Measurements from ENCODE around the gene GTF2IRD1. TPM values are rescaled to one million over a fixed set of nuclear protein-coding genes. Genes with fewer than 3 reads are reported as not detected.

The GTF2IRD1 gene
- total RNA-seq, 1 donor from 2014 or later: 30.0 TPM

DNA sequence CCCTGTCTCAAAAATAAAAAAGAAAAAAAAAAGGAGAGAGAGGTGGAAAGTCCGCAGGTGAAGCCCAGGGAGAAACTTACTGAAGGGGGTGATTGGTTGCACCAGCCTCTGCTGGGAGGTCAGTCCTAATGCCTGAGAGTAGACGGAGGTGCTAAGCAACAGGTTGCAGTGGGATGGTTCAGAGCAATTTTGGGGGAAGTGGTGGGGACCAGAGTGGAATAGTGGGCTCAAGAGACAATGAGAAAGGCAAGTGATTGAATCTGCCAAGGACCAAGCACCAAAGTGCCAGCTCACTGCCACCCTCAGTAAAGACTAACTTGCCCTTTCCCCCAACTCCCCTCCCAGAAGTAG lies 113.6 kb downstream of the GTF2IRD1 start:
- no peak for DNase-seq (ENCODE audit: low spot score)

DNA sequence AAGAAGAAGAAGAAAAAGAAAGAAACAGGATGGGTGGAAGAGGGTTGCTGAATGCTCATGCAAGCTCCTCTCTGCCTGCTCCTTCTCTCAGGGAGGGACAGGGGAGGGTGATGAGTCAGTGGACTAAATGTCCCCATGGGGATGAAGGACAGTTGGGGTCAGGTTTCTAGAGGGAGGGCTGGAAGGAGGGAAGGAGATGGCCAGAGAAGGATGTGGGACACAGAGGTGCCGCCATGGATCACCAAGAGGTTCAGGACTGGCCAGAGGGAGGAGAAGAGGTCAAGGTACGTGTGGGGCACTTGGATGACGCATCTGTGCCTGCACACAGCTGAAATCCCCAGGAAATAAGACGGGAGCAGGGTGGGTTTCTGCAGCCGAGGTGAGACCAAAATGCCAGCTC lies 115.0 kb downstream of the GTF2IRD1 start:
- no peak for DNase-seq (ENCODE audit: low spot score)

GRCh38 chr7:74569501-74570075 lies 115.9 kb downstream of the GTF2IRD1 start:
- peak; percentile 53 for DNase-seq (ENCODE audit: low spot score)

DNA sequence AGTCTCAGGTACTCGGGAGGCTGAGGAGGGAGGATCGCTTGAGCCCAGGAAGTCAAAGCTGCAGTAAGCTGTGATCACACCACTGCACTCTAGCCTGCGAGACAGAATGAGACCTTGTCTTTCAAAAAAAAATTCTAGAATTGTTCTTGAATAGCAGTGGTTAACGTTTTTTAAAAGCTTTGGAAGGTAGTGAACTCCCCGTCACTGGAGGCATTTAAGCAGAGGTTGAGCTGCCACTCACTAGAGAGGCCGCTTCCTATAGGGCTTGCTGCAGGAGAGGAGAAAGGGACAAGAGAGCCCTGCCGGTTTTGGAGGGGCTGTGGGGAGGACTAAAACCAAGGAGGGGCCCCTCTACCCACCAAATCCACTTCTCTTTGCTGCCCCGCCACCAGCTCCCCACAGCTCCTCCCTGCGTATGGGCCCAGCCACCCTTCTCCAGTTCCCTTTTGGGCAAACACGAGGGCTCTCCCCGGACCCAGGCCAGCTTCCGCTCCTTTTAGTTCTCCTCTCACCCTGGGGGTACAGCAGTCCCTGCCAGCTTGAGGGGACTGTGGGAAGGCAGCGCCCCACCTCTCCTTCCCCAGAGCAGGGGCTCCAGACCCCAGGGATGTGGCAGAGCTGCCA lies 116.9 kb downstream of the GTF2IRD1 start:
- DNase-seq (ENCODE audit: low spot score): no peak

DNA sequence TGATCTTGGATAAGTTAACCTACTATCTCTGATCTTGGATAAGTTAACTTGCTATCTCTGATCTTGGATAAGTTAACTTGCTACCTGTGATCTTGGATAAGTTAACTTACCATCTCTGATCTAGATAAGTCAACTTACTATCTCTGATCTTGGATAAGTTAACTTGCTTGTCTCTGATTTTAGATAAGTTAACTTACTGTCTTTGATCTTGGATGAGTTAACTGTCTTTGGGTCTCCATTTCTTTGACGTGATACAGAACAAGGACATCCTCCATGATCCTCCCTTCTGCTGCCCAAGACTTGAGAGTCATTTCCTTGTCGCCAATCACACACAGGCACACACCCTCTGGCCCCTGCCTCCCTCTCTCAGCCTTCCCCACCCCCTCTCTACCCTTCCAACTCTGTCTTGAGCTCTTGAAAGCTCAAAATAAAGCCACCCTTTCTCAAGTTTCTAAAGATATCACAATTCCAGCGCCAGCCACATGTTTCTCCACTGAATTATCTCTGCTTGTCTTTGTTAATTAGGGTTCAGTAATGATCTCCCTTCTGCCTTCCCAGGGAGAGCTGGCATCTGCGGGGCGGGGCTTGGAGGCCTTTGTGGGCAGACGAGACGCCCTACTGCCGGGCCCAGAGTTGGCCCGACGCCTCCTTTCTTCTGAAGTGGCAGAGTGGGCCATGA lies 118.7 kb downstream of the GTF2IRD1 start:
- DNase-seq (ENCODE audit: low spot score): no peak

DNA sequence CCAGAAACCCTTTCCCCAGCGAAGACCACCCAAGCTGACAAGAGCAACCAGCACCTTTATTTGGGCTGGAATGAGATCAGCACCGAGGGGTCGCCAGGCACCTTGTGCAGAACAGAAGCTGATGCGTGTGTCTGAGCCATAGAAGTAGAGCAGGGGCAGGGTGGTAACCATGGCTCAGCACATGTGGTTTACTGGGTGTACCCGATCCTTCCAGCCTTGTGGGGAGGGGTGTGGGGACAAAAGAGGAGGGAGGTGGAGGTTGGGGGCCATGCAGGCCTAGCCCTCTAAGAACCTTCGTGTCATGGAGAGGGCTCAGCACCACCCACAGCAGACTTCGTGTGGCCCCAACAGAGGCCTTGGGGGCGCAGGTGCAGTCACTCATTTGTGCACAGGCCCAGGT lies 119.8 kb downstream of the GTF2IRD1 start:
- no peak for DNase-seq (ENCODE audit: low spot score)

DNA sequence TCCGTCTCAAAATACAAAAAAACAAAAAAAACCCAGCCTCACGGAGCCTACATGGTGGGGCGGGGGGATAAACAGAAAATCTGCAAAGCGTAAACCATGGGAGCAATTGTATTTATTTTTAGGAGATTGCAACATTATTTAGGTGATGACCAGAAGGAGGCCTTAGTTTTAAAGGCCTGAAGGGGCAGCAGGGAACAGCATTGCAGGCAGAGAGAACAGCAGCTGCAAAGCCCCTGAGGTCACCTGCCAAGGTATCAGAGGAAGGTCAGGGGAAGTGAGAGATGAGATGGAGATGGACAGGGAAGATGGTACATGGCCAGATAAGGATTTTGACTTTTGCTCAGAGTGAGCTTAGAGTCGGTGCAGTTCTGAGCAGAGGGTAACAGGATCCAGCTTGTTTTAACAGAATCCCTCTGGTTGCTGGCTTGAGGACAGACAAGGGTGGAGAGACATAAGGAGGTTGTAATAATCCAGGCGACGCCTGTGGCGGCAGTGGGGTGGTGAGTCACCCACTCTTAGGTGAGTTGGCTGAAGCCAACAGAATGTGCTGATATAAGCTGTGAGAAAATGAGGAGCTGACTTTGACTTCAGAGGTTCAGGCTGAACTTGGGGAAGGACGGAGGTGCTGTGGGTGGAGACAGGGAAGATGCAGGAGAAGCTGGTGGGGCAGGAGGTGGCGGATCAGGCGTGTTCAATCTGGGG lies 121.5 kb downstream of the GTF2IRD1 start:
- peak; percentile 66 for DNase-seq (ENCODE audit: low spot score)

DNA sequence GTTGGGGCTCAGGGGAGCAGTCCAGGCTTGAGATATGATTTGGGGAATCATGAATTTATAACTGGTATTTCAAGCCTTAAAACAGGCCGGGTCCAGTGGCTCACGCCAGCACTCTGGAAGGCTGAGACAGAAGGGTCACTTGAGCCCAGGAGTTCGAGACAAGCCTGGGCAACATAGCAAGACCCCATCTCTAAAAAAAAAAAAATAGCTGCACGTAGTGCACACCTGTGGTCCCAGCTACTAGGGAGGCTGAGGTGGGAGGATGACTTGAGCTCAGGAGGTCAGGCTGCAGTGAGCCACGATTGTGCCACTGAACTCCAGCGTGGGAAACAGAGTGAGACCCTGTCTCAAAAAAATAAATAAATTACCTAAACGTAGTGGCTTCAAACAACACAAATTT lies 122.1 kb downstream of the GTF2IRD1 start:
- no peak for DNase-seq (ENCODE audit: low spot score)

DNA sequence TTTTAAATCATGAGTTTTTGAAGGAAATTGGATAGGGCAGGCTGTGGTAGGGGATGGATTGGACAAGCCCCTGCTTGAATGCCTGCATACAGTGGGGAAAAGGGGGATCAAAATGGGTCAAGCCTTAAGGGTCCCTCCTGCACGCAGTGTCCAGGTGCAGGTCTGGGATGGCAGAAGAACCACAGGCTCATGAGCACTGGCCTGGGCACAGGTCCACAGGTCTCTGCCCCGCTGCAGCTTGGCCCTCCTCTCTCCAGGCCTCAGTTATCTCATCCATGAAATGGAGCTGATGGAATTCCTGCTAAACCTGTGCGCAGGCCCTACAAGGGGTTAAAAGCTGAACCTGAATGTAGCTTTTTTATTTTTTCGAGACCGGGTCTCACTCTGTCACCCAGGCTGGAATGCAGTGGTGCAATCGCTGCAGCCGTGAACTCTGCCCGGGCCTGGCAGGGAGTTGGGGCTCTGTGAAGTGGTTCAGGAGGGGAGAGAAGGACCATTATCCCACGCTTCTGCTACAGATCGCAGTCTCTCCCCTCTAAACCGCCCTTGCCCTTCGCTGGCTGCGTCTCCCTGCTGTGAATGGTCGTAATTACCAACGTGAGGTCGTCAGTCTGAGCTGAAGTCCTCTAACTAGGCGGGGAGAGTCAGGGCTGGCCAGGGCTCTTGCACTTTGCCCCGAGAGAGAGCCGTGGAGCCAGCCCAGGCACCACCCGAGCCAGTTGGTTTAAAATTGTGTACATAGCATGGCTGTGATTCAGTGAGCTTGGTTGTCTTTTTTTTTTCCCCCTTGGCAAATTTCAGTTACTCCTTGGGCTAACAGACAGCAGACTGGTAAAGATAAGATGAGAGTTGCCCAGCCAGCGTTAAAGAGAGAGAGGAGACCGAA lies 126.3 kb downstream of the GTF2IRD1 start:
- DNase-seq (ENCODE audit: low spot score): peak; percentile 55

DNA sequence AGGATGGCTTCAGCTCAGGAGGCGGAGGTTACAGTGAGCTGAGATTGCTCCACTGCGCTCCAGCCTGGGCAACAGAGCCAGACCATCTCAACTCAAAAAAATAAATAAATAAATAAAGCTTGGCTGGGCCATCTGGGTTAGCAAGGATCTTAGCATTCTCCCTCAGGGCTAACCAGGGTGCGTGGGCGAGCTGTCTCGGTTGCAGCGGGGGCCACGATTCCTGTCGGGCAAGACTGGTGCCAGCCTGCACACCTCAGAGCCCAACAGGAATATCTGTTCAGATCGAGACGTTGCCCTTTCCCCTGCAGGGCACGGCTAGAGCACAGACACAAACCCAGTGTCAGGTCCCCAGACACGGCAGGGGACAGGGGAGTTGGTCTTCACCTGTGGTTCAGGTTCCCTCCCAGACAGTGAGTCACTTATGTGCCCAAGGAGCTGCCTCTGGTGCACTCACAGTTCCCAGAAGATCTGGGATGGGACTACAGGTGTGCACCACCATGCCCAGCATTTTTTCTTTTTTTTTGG lies 128.3 kb downstream of the GTF2IRD1 start:
- DNase-seq (ENCODE audit: low spot score): no peak

- no peak for DNase-seq (ENCODE audit: low spot score)
These were observed 128.8 kb downstream of the GTF2IRD1 start for GRCh38 chr7:74582447-74583039.

DNA sequence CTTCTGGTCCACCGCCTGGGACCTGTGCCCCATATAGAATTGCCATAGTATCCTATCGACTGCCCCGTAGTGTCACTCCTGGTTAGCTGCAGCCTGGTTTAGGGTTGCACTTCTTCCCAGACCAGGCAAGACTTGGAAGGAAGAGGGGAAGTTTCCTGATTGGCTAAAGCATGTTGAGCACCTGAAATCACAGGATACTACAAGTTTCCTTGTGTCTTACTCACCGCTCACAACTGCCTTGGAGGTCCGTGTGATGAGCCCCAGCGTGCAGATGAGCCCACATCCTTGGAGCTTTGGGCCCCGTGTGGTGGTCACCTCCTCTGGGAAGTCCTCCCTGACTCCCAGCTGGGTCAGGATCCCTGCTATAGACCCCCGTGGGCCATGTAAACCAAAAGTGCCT lies 129.9 kb downstream of the GTF2IRD1 start:
- no peak for DNase-seq (ENCODE audit: low spot score)

- no peak for DNase-seq (ENCODE audit: low spot score)
These were observed 130.7 kb downstream of the GTF2IRD1 start for GRCh38 chr7:74584160-74584954.

- DNase-seq (ENCODE audit: low spot score): no peak
These were observed 132.1 kb downstream of the GTF2IRD1 start for GRCh38 chr7:74585844-74586243.

DNA sequence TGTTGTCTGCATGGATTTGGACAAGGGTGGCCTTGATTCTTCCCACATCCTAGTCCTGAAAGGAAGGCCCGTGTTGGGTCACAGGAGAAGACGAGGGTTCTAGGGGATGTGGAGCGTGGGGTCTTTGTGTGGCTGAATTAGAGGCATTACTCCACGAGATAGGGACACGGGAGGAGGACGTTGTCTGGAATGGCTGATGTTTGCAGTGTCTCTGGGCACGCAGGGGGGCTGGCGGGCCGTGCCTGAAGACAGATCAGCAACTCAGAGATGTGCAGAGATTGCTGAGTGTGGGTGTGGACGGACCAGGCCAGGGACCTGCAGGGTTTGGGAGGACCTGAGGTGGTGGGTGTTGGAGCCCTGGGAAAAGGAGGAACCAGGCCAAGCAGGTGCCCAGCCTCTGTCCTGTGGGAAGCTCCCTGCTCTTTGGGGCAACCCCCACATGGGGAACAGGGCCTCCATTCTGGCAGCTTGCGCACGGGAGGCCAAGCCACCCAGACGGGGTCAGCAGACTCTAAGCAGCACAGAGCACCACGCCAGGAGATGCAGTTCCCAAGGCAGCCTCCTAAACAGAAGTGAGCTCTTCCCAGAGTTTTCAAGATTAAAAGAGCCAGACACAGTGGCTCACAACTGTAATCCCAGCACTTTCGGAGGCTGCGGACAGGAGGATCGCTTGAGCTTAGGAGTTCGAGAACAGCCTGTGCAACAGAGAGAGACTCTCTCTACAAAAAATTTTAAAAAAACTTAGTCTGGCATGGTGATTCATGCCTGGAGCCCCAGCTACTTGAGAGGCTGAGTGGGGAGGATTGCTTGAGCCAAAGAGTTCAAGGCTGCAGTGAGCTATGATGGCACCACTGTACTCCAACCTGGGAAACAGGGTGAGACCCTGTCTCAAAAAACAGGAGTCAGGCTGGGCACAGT lies 132.8 kb downstream of the GTF2IRD1 start:
- DNase-seq (ENCODE audit: low spot score): no peak

DNA sequence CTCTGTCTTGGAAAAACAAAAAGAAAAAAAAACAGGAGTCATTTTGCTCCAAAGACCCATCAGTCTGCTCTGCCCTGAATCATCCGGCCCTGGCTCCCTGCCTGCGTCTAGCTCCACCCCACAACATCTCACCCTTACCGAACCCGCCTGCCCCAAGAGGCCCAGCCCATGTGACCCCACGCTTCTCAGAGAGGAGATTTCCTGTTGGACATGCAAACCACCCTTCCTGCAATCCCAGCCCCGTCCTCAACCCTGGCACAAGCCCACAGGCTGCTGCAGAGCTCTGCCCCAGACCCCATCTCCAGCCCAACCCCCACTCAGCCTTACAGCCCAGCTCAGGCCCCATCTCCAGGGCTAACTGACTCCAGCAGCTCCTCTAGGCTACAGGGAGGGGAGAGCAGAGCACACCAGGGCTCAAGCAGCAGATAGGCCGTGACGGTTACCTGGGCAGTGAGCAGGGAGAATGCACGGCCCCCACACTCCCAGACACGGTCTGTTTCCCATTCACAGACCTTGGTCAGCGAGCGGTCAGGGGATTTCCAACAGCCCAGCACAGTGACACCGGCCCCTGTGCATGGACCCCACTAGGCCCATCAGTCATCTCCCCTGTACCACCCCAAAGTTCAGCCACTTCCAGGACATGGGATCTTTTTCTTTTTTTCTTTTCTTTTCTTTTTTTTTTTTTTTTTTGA lies 133.9 kb downstream of the GTF2IRD1 start:
- peak; percentile 90 for DNase-seq (ENCODE audit: low spot score)

- no peak for DNase-seq (ENCODE audit: low spot score)
These were observed 137.1 kb downstream of the GTF2IRD1 start for GRCh38 chr7:74590813-74591212.

DNA sequence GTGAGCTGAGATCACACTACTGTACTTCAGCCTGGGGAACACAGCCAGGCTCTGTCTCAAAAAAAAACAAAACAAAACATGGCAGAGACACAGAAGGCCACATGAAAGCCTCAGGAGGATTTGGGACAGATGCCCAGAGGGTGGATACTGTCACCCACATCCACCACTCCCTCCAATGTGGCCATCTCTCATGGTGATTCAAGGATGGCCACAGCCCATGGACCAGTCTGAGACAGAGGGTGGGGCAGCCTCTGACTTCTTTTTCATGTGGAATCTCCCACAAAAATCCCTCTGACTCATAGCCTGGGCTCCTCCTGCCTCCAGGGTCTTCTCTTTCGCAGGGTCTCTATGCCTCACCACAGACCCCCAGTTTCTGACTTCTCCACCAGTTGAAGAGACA lies 144.9 kb downstream of the GTF2IRD1 start:
- no peak for DNase-seq (ENCODE audit: low spot score)

- no peak for DNase-seq (ENCODE audit: low spot score)
These were observed 145.5 kb downstream of the GTF2IRD1 start for GRCh38 chr7:74599244-74599643.
